Transverse colon (tissue), 3 donors: ENCODE measurements around the gene BRMS1.
A peak's percentile ranks its signal among the peaks of the same experiment; 100 is the strongest.

Experiments
- CTCF ChIP-seq, 5 experiments: fragments of 200-600 bp in 3 of 5; fragments of 450-650 bp in 2 of 5; sonication (generic) in 3 of 5; IDR thresholded peaks; 1 replicate in 2 of 5; 2 replicates in 3 of 5; pipeline ENCODE4 v1.5.1; 2016 to 2017; ENCODE audit warnings: antibody characterized with exemption in 5 of 5, inconsistent platforms in 3 of 5, mild to moderate bottlenecking in 2 of 5, moderate library complexity in 1 of 5
- EP300 ChIP-seq: sonication (generic); formaldehyde crosslinking; IDR thresholded peaks from one replicate; pipeline ENCODE4 v1.6.1; 2017; ENCODE audit warnings: antibody characterized with exemption, low read depth
- POLR2A ChIP-seq: fragments of 450-650 bp; IDR thresholded peaks from one replicate; pipeline ENCODE4 v1.6.1; 2016; ENCODE audit warnings: antibody characterized with exemption, mild to moderate bottlenecking, moderate library complexity

- TF ChIP-seq CTCF (IDR thresholded peaks at IDR 0.05) (peak in 3 of 5 experiments; percentile 19 to 24 (median 24)), POLR2A (peak; percentile 59), EP300 (no peak)
These were observed 8.4 kb downstream of the BRMS1 start, which contains the start of gene RIN1 for GRCh38 chr11:66336234-66337102.
